ENCODE data around the gene PDZD4.

PDZD4 gene

GRCh38 chrX:153865321-153865580 is 34.9 kb upstream of the PDZD4 start:
- no peaks in the 10 kb centered on the region for H3K79me2 ChIP-seq
- no peaks in the 10 kb centered on the region for H3K4me1 ChIP-seq
- no peaks in the 10 kb centered on the region for H3K36me3 ChIP-seq (ENCODE audit: control insufficient read depth, insufficient read depth, low read length)
- H3K27ac ChIP-seq = no peak overlapping the region
- TF ChIP-seq CTCF (IDR thresholded peaks at IDR 0.05) = no peak
- H3K9ac ChIP-seq = no peak overlapping the region
- H2AFZ ChIP-seq = no peak overlapping the region
- H3K27me3 ChIP-seq (ENCODE audit: control insufficient read depth, insufficient read depth, low read length) = no peaks in the 10 kb centered on the region
- H3K9me3 ChIP-seq (ENCODE audit: control insufficient read depth, low read length) = no peaks in the 10 kb centered on the region
- no peak overlapping the region for H3K4me3 ChIP-seq (ENCODE audit: low read depth, low read length)
- H3K4me2 ChIP-seq (ENCODE audit: low read length) = no peak overlapping the region

DNA sequence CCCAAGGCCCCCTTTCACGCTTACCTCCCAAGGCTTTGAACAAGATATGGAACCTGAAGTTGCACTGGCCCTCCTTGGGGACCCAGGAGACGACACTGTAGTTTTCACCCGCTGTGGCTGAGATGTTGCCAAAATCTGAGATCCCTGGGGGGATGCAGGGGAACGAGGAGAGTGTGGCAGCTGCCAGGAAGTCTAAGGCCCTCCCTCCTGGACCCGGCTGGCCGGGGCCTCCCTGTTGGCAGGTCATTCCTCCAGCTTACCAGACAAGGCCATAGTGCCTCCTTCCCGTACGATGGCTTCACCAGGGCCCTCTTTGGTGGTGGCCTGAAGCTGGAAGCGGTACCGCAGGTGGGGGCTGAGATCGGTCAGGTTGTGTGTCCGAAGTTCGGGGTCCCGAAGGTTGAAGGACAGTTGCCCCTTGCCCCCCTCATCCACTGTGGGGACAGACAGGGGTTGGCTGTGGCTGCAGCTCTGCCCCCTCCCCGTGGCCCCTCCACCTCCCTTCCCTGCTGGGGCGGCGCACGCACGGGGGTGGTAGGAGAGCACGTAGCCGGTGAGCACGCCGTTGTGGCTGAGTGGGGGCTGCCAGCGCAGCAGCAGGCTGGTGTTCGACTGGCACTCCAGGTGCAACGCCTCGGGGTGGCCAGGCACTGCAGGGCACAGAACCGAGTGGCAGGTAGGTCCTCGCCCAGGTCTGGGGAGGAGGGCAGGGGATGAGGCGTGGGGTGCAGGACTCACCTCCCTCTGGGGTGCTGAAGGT is 34.4 kb upstream of the PDZD4 start:
- Histone ChIP-seq H3K27me3 (ENCODE audit: control insufficient read depth, insufficient read depth, low read length) (no peaks in the 10 kb centered on the region), H3K4me2 (ENCODE audit: low read length) (no peak overlapping the region), H2AFZ (no peak overlapping the region), H3K4me1 (no peaks in the 10 kb centered on the region), H3K9me3 (ENCODE audit: control insufficient read depth, low read length) (no peaks in the 10 kb centered on the region), H3K36me3 (ENCODE audit: control insufficient read depth, insufficient read depth, low read length) (no peaks in the 10 kb centered on the region), H3K79me2 (no peaks in the 10 kb centered on the region), H3K4me3 (ENCODE audit: low read depth, low read length) (no peak overlapping the region), H3K9ac (no peak overlapping the region), H3K27ac (no peak overlapping the region)
- no peak for TF ChIP-seq CTCF (IDR thresholded peaks at IDR 0.05)

DNA sequence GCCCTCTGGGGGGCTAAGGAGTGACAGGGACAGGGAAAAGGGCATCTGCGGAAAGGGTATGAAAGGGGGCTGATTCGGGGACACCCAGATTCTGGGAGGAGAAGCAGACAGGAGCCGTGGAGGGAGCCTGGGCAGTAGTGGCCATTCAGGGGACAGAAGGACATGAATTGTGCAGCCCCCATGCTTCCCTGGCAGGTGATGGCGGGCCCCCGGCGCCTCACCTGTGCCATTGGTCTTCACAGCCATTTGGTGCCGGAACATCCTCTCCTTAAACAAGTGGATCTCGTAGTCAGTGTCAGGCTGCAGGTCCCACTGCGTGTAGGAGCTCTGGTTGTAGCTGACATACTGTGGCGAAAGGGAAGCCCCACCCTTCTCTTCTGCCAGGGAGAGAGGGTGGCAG is 33.8 kb upstream of the PDZD4 start:
- Histone ChIP-seq H3K9ac (no peak overlapping the region), H3K4me2 (ENCODE audit: low read length) (no peak overlapping the region), H3K9me3 (ENCODE audit: control insufficient read depth, low read length) (no peaks in the 10 kb centered on the region), H3K79me2 (no peaks in the 10 kb centered on the region), H3K27me3 (ENCODE audit: control insufficient read depth, insufficient read depth, low read length) (no peaks in the 10 kb centered on the region), H2AFZ (no peak overlapping the region), H3K36me3 (ENCODE audit: control insufficient read depth, insufficient read depth, low read length) (no peaks in the 10 kb centered on the region), H3K27ac (no peak overlapping the region), H3K4me1 (no peaks in the 10 kb centered on the region), H3K4me3 (ENCODE audit: low read depth, low read length) (no peak overlapping the region)
- TF ChIP-seq CTCF (IDR thresholded peaks at IDR 0.05) = no peak

DNA sequence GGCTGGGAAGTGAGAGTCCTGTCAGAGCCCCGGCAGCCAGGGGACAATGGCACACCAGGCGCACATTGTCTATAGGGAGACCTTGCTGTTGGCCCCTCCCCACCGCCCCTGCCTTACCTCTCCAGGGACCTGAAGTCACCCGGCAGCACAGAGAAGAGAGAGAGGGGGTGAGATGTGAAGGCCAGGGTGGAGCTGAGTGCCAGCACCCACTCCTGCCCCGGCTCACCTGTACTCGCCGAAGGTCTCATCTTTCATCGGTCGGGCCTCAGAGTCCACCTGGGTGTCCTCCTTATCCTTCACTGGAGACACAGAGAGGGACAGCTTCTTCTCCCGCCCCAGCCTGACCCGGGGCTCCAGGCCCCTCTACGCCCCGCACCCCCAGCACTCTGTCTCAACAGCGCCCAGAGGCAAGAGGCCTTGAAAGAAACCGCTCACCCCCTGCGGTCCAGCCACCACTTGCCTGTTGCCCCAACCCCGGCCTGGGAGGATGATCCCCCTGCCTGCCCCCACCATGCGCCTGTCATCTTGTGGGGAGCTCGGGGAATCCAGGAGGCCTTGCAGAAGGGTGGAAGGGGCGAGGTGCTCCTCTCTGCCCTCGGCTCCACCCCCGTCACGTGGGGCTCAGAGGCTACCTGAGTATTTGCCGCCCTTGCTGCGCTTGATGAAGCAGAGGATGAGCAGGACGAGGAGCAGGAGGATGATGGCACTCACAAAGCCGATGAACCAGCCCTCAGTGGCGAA is 33.1 kb upstream of the PDZD4 start:
- no peaks in the 10 kb centered on the region for H3K4me1 ChIP-seq
- no peaks in the 10 kb centered on the region for H3K27me3 ChIP-seq (ENCODE audit: control insufficient read depth, insufficient read depth, low read length)
- no peak overlapping the region for H3K9ac ChIP-seq
- no peaks in the 10 kb centered on the region for H3K79me2 ChIP-seq
- no peak overlapping the region for H3K27ac ChIP-seq
- no peaks in the 10 kb centered on the region for H3K9me3 ChIP-seq (ENCODE audit: control insufficient read depth, low read length)
- H3K4me2 ChIP-seq (ENCODE audit: low read length) = no peak overlapping the region
- no peak overlapping the region for H3K4me3 ChIP-seq (ENCODE audit: low read depth, low read length)
- H3K36me3 ChIP-seq (ENCODE audit: control insufficient read depth, insufficient read depth, low read length) = no peaks in the 10 kb centered on the region
- TF ChIP-seq CTCF (IDR thresholded peaks at IDR 0.05) = no peak
- H2AFZ ChIP-seq = no peak overlapping the region
